Hepatocyte (in vitro differentiated cells): ENCODE results near the gene TEX261. TPM values are rescaled to one million over a fixed set of nuclear protein-coding genes. Genes with fewer than 3 reads are reported as not detected.

Experiments used
- DNase-seq: peaks from one replicate; pipeline ENCODE4 v3.0.0-alpha.2; 2016; ENCODE audit warnings: low spot score
- H2AFZ ChIP-seq: fragments of 200-600 bp; sonication (generic); 2 replicates; pipeline ENCODE4 v1.6.0; 2016; ENCODE audit warnings: antibody characterized with exemption, mild to moderate bottlenecking
- H3K27ac ChIP-seq: fragments of 200-600 bp; sonication (generic); 2 replicates; pipeline ENCODE4 v1.5.1; 2016; ENCODE audit warnings: mild to moderate bottlenecking
- H3K27me3 ChIP-seq: fragments of 200-600 bp; sonication (generic); 2 replicates; pipeline ENCODE4 v1.6.1; 2016
- H3K36me3 ChIP-seq: fragments of 200-600 bp; sonication (generic); replicated peaks from 2 replicates; pipeline ENCODE4 v1.5.1; 2016; ENCODE audit warnings: low read depth; ENCODE audit not compliant: insufficient read depth
- H3K4me1 ChIP-seq: fragments of 200-600 bp; sonication (generic); 2 replicates; pipeline ENCODE4 v1.5.1; 2016; ENCODE audit warnings: mild to moderate bottlenecking, moderate library complexity; ENCODE audit not compliant: insufficient read depth
- H3K4me2 ChIP-seq: fragments of 200-600 bp; sonication (generic); 2 replicates; pipeline ENCODE4 v1.6.0; 2016
- H3K4me3 ChIP-seq: fragments of 200-600 bp; sonication (generic); 2 replicates; pipeline ENCODE4 v1.5.1; 2016; ENCODE audit warnings: mild to moderate bottlenecking
- H3K79me2 ChIP-seq: fragments of 200-600 bp; sonication (generic); 2 replicates; pipeline ENCODE4 v1.6.0; 2017; ENCODE audit warnings: mild to moderate bottlenecking
- H3K9me2 ChIP-seq: fragments of 200-600 bp; sonication (generic); replicated peaks from 2 replicates; pipeline ENCODE4 v1.6.0; 2017; ENCODE audit warnings: mild to moderate bottlenecking; ENCODE audit not compliant: insufficient read depth
- H3K9me3 ChIP-seq: fragments of 200-600 bp; sonication (generic); 2 replicates; pipeline ENCODE4 v1.5.1; 2016; ENCODE audit warnings: low read depth, mild to moderate bottlenecking
- H4K20me1 ChIP-seq: fragments of 200-600 bp; sonication (generic); 2 replicates; pipeline ENCODE4 v1.6.0; 2016; ENCODE audit warnings: mild to moderate bottlenecking; ENCODE audit not compliant: insufficient read depth, poor library complexity, severe bottlenecking
- CTCF ChIP-seq: fragments of 200-600 bp; sonication (generic); IDR thresholded peaks from 2 replicates; pipeline ENCODE4 v1.5.1; 2016; ENCODE audit warnings: antibody characterized with exemption, mild to moderate bottlenecking; ENCODE audit not compliant: poor library complexity
- EZH2 ChIP-seq: fragments of 200-600 bp; sonication (generic); IDR thresholded peaks from 2 replicates; pipeline ENCODE4 v1.6.1; 2016; ENCODE audit warnings: antibody characterized with exemption, mild to moderate bottlenecking, borderline replicate concordance
- EZH2phosphoT487 ChIP-seq: fragments of 200-600 bp; sonication (generic); IDR thresholded peaks from one replicate; pipeline ENCODE4 v1.6.1; 2018; ENCODE audit warnings: antibody characterized with exemption, mild to moderate bottlenecking, low read depth, moderate library complexity; ENCODE audit not compliant: unreplicated experiment, severe bottlenecking
- WGBS: methylation state at CpG from one replicate; pipeline ENCODE4 v1.1.6; 2016; ENCODE audit warnings: low lambda C conversion rate; ENCODE audit errors: missing lambda C conversion rate; 5-methylcytosine and 5-hydroxymethylcytosine counted together
- polyA plus RNA-seq: library from polyadenylated mRNA; unstranded; fragments of >200 nt; fragmentation: Nextera tagmentation; extraction: Ambion mirVana; gene quantifications from 2 replicates; pipeline ENCODE4 v1.2.1, GENCODE V29; 2016
- total RNA-seq: library from RNA; depleted of rRNA; stranded (reverse); fragments of >200 nt; gene quantifications from 2 replicates; pipeline ENCODE4 v1.2.3, GENCODE V29; 2014

Gene TEX261
- total and polyA plus RNA-seq, 2 experiments from 2014 or later = 41.5 to 81.0 TPM

- Histone ChIP-seq H2AFZ (peak overlapping the region; percentile 20), H3K4me2 (peak overlapping the region; percentile 74), H3K36me3 (no peaks in the 10 kb centered on the region), H3K79me2 (no peaks in the 10 kb centered on the region), H3K4me1 (peaks cover 3% of the 10 kb centered on the region), H4K20me1 (no peaks in the 10 kb centered on the region), H3K9me3 (no peaks in the 10 kb centered on the region), H3K27ac (no peak overlapping the region), H3K27me3 (peaks cover 55% of the 10 kb centered on the region), H3K4me3 (no peak overlapping the region), H3K9me2 (no peaks in the 10 kb centered on the region)
- TF ChIP-seq EZH2phosphoT487 = no peak
- peak; percentile 88 for TF ChIP-seq CTCF
- no peak for TF ChIP-seq EZH2
- DNase-seq = peak; percentile 87
- WGBS = 10% methylated on average over 27 of the region's 27 CpGs
Observed at GRCh38 chr2:70948337-70949003, 46.2 kb downstream of the TEX261 start.

- Histone ChIP-seq H3K9me3 (no peaks in the 10 kb centered on the region), H3K27me3 (peaks cover 47% of the 10 kb centered on the region), H3K36me3 (no peaks in the 10 kb centered on the region), H3K4me1 (peaks cover 3% of the 10 kb centered on the region), H3K27ac (no peak overlapping the region), H4K20me1 (no peaks in the 10 kb centered on the region), H2AFZ (no peak overlapping the region), H3K9me2 (no peaks in the 10 kb centered on the region), H3K4me2 (peak overlapping the region; percentile 74), H3K4me3 (no peak overlapping the region), H3K79me2 (no peaks in the 10 kb centered on the region)
- TF ChIP-seq EZH2 (no peak), CTCF (no peak), EZH2phosphoT487 (no peak)
- WGBS = 43% methylated on average over 11 of the region's 11 CpGs
- no peak for DNase-seq
Observed at GRCh38 chr2:70947556-70948184, 47.0 kb downstream of the TEX261 start.

- Histone ChIP-seq H4K20me1 (no peaks in the 10 kb centered on the region), H3K79me2 (no peaks in the 10 kb centered on the region), H3K9me2 (no peaks in the 10 kb centered on the region), H3K4me2 (no peak overlapping the region), H3K9me3 (no peaks in the 10 kb centered on the region), H2AFZ (no peak overlapping the region), H3K27me3 (peaks cover 40% of the 10 kb centered on the region), H3K27ac (no peak overlapping the region), H3K4me3 (no peak overlapping the region), H3K4me1 (peaks cover 3% of the 10 kb centered on the region), H3K36me3 (no peaks in the 10 kb centered on the region)
- WGBS = 24% methylated on average over 8 of the region's 8 CpGs
- TF ChIP-seq EZH2 (no peak), CTCF (peak; percentile 83)
- DNase-seq = peak; percentile 71
Observed at GRCh38 chr2:70946832-70947442, 47.7 kb downstream of the TEX261 start.
